Esophagus squamous epithelium (tissue), 4 donors: ENCODE measurements around the gene IGF2BP3.

Experiments
- POLR2A ChIP-seq, 4 donors: fragments of 450-650 bp; IDR thresholded peaks; one replicate each; pipeline ENCODE4 v1.6.1; 2017; ENCODE audit warnings: antibody characterized with exemption in 4 of 4, mild to moderate bottlenecking in 4 of 4, moderate library complexity in 3 of 4
- TF ChIP-seq, protein P1 (sequence below), 6 experiments: fragments of 450-650 bp in 4 of 6; fragments of 200-600 bp in 2 of 6; sonication (generic) in 2 of 6; IDR thresholded peaks; one replicate each; pipeline ENCODE4 v1.5.1; 2016 to 2019; ENCODE audit warnings: antibody characterized with exemption in 6 of 6, mild to moderate bottlenecking in 4 of 6, moderate library complexity in 4 of 6

DNA sequence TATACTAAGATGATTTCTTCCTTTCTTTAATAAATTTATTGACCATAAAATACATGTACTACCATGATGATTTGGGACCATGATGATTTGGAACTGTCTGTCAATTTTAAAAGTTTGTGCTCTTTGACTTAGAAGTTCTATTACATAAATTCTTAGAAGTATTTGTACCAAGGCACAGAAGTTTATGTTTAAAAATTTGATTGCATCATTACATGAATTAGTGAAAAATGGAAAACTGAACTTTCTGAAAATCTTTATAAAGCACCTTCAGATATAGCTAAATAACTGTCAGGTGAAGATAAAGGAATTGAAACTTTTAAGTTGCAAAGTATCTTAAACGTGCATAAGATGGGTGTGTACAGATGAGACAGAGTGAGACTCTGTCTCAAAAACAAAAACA is 139.2 kb downstream of the IGF2BP3 start:
- TF ChIP-seq, protein P1, sequence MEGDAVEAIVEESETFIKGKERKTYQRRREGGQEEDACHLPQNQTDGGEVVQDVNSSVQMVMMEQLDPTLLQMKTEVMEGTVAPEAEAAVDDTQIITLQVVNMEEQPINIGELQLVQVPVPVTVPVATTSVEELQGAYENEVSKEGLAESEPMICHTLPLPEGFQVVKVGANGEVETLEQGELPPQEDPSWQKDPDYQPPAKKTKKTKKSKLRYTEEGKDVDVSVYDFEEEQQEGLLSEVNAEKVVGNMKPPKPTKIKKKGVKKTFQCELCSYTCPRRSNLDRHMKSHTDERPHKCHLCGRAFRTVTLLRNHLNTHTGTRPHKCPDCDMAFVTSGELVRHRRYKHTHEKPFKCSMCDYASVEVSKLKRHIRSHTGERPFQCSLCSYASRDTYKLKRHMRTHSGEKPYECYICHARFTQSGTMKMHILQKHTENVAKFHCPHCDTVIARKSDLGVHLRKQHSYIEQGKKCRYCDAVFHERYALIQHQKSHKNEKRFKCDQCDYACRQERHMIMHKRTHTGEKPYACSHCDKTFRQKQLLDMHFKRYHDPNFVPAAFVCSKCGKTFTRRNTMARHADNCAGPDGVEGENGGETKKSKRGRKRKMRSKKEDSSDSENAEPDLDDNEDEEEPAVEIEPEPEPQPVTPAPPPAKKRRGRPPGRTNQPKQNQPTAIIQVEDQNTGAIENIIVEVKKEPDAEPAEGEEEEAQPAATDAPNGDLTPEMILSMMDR (IDR thresholded peaks at IDR 0.05), result no peak
- no peak for TF ChIP-seq POLR2A (IDR thresholded peaks at IDR 0.05)
